GM12891 (cell line): ENCODE results near the gene KIAA1958.

Experiments
- PAX5 ChIP-seq: IDR thresholded peaks from 2 replicates; pipeline ENCODE4 v1.6.1; 2011; ENCODE audit warnings: low read length, moderate library complexity, mild to moderate bottlenecking; ENCODE audit not compliant: insufficient read depth, severe bottlenecking
- POLR2A ChIP-seq: IDR thresholded peaks from 2 replicates; pipeline ENCODE4 v1.6.1; 2011; ENCODE audit warnings: low read depth, low read length, control low read depth
- POLR2AphosphoS5 ChIP-seq: IDR thresholded peaks from 2 replicates; pipeline ENCODE4 v1.6.1; 2011; ENCODE audit warnings: low read depth, low read length, control low read depth
- POU2F2 ChIP-seq: IDR thresholded peaks from 2 replicates; pipeline ENCODE4 v1.6.1; 2011; ENCODE audit warnings: low read depth, mild to moderate bottlenecking, control low read depth, low read length, moderate library complexity
- TAF1 ChIP-seq: IDR thresholded peaks from 2 replicates; pipeline ENCODE4 v1.6.1; 2011; ENCODE audit warnings: low read depth, low read length, control low read depth

DNA sequence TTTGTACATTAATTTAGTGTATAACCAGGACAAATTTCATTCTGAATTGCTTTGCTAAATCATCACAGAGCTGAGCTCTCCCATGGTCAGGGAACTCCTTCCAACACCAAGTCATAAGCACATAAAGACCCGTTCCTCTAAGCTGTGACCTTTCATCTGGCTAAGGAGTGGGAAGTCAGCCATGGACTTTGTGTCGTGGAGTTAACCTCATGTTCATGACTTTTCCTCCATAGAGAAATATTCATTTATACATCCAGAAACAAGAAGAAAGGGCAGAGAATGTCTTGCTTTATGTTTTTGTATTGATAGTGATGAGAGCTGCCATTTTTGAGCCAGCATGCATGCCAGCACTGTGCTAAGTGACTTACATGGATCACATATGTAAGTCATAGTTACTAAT, 133.8 kb downstream of the KIAA1958 start:
- TF ChIP-seq TAF1 (no peak), POLR2A (no peak), POLR2AphosphoS5 (no peak), PAX5 (no peak), POU2F2 (no peak)
